Left lung (tissue), 10 donors: ENCODE data around the gene HLA-DPA1. TPM values are rescaled to one million over a fixed set of nuclear protein-coding genes. Genes with fewer than 3 reads are reported as not detected.

Experiments
- ATAC-seq: fragments of 200-7000 bp; cut with Tn5 transposase; one replicate; pipeline ENCODE4 v1.9.1; 2020; ENCODE audit warnings: moderate library complexity
- DNase-seq, 4 donors: peaks; one replicate each; pipeline ENCODE4 v3.0.0-alpha.2; 2013 to 2020
- H3K27ac ChIP-seq, 2 donors: fragments of 200-600 bp; sonication (generic) in 1 of 2; one replicate each; pipeline versions ENCODE4 v1.5.0 to v1.8.0; 2020 to 2021
- H3K27me3 ChIP-seq, 2 donors: fragments of 200-600 bp; sonication (generic) in 1 of 2; one replicate each; pipeline versions ENCODE4 v1.5.0 to v1.8.0; 2020 to 2021
- H3K36me3 ChIP-seq, 2 donors: fragments of 200-600 bp; sonication (generic) in 1 of 2; one replicate each; pipeline versions ENCODE4 v1.5.0 to v1.8.0; 2020 to 2021
- H3K4me1 ChIP-seq, 2 donors: fragments of 200-600 bp; one replicate each; pipeline ENCODE4 v1.8.0; 2021
- H3K4me3 ChIP-seq, 2 donors: fragments of 200-600 bp; sonication (generic) in 1 of 2; one replicate each; pipeline versions ENCODE4 v1.5.0 to v1.8.0; 2020 to 2021; ENCODE audit warnings: mild to moderate bottlenecking in 1 of 2
- H3K9me3 ChIP-seq, 2 donors: fragments of 200-600 bp; sonication (generic) in 1 of 2; one replicate each; pipeline versions ENCODE4 v1.5.0 to v1.8.0; 2020 to 2021
- CTCF ChIP-seq, 2 donors: fragments of 200-600 bp; sonication (generic) in 1 of 2; IDR thresholded peaks; one replicate each; pipeline versions ENCODE4 v1.5.0 to v1.8.0; 2021; ENCODE audit warnings: antibody characterized with exemption in 2 of 2
- intact Hi-C, 2 donors: fragments of 100-400 bp; cut with DNase I; formaldehyde crosslinking; loops; one replicate each; pipeline versions ENCODE4 v1.11.2 to v1.14.2; 2022
- polyA plus RNA-seq, 6 donors: library from polyadenylated mRNA; unstranded; fragments of 120-200 nt; gene quantifications; one replicate each; pipeline ENCODE4 v1.2.1, GENCODE V29; 2013; ENCODE audit not compliant: insufficient read length in 6 of 6
- total RNA-seq, 2 donors: library from RNA; stranded (reverse); fragmentation: NEBNext Ultra II Directional; extraction: Animal tissue kit (Norgen Biotek cat#: 25700); gene quantifications; one replicate each; pipeline ENCODE4 v1.2.1, GENCODE V29; 2021
- donor health status: DM: no; HTN: yes; CAD: no.
- donor health status: DM: no; HTN: no; CAD: no.

Gene HLA-DPA1
- total and polyA plus RNA-seq, 8 donors: 14.9 to 476 (median 38.9) TPM

GRCh38 chr6:33112148-33112547 is 38.7 kb upstream of the HLA-DPA1 start:
- Histone ChIP-seq H3K4me1 (peaks cover 0 to 9% of the 10 kb centered on the region in 2 donors), H3K27ac (no peak overlapping the region), H3K4me3 (no peak overlapping the region), H3K36me3 (no peaks in the 10 kb centered on the region), H3K27me3 (peaks cover 11 to 54% of the 10 kb centered on the region in 2 donors), H3K9me3 (no peaks in the 10 kb centered on the region)
- TF ChIP-seq CTCF (IDR thresholded peaks at IDR 0.05): no peak
- intact Hi-C loops: loop anchor here in 1 of 2 donors (10.0 kb wide), 1 partner anchor 133 kb away; no protein-coding TSS in a partner anchor
- ATAC-seq (peak; percentile 98), DNase-seq (peak in 2 of 4 donors; percentile 30 to 54)

- Histone ChIP-seq H3K27me3 (peaks cover 0 to 19% of the 10 kb centered on the region in 2 donors), H3K27ac (no peak overlapping the region), H3K36me3 (no peaks in the 10 kb centered on the region), H3K4me1 (no peaks in the 10 kb centered on the region), H3K4me3 (no peak overlapping the region), H3K9me3 (no peaks in the 10 kb centered on the region)
- intact Hi-C loops: no loop called here
- no peak for TF ChIP-seq CTCF (IDR thresholded peaks at IDR 0.05)
- no peak for ATAC-seq
- DNase-seq: no peak
Measured at GRCh38 chr6:33108307-33108706, 34.9 kb upstream of the HLA-DPA1 start.

GRCh38 chr6:33107641-33108040 is 34.2 kb upstream of the HLA-DPA1 start:
- intact Hi-C loops: no loop called here
- ATAC-seq: no peak
- DNase-seq: no peak
- Histone ChIP-seq H3K9me3 (no peaks in the 10 kb centered on the region), H3K27me3 (peaks cover 0 to 12% of the 10 kb centered on the region in 2 donors), H3K4me1 (no peaks in the 10 kb centered on the region), H3K27ac (no peak overlapping the region), H3K36me3 (no peaks in the 10 kb centered on the region), H3K4me3 (no peak overlapping the region)
- TF ChIP-seq CTCF (IDR thresholded peaks at IDR 0.05): no peak

GRCh38 chr6:33105916-33106871 is 32.7 kb upstream of the HLA-DPA1 start:
- H3K27ac ChIP-seq: no peak overlapping the region
- no peak overlapping the region for H3K4me3 ChIP-seq
- no peak for TF ChIP-seq CTCF (IDR thresholded peaks at IDR 0.05)
- no peaks in the 10 kb centered on the region for H3K4me1 ChIP-seq
- intact Hi-C loops: no loop called here
- no peaks in the 10 kb centered on the region for H3K36me3 ChIP-seq
- ATAC-seq (no peak), DNase-seq (no peak)
- H3K9me3 ChIP-seq: peaks cover 0 to 10% of the 10 kb centered on the region in 2 donors
- peaks cover 0 to 9% of the 10 kb centered on the region in 2 donors for H3K27me3 ChIP-seq

GRCh38 chr6:33105386-33105785 is 31.9 kb upstream of the HLA-DPA1 start:
- no peak for TF ChIP-seq CTCF (IDR thresholded peaks at IDR 0.05)
- Histone ChIP-seq H3K4me3 (no peak overlapping the region), H3K27me3 (peaks cover 0 to 9% of the 10 kb centered on the region in 2 donors), H3K4me1 (no peaks in the 10 kb centered on the region), H3K9me3 (peaks cover 0 to 18% of the 10 kb centered on the region in 2 donors), H3K36me3 (no peaks in the 10 kb centered on the region), H3K27ac (no peak overlapping the region)
- intact Hi-C loops: no loop called here
- no peak for DNase-seq
- ATAC-seq: no peak
